Measurements from ENCODE around the gene PLXNA1. TPM values are rescaled to one million over a fixed set of nuclear protein-coding genes. Genes with fewer than 3 reads are reported as not detected.

The PLXNA1 gene
- total RNA-seq, 1 donor from 2014 or later: 55.2 TPM

DNA sequence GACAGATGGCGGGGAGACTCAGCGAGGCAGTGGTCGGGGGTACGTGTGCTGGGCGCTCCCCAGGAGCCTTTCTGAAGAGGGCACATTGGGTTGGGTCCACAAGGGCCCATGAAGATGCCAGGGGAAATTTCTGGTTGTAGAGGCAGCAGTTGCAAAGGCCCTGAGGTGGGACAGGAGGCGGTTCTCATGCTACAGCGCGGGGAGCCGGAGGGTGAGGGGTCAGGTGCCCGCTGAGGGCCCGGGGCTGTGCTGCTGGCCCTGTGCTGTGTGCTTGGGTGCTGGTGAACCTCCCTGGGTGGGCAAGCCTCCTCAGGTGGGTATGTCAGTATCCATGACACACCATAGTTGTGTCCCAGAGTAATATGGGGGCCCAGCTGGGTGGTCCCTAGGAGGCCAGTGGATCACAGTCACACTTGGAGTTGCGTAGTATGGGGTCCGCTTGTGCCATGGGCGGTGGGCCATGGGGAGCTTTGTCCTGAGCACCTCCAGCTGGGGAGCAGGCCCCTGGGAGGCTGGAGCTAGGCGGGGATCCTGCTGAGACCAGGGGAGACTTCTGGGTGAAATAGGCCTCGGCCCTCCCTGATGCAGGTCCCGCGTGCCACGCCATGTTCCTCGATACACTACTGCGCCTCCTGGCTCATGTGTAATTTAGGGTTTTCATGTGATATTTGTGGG, 44.3 kb downstream of the PLXNA1 start:
- DNase-seq (ENCODE audit: low spot score in 2 of 2, unreplicated experiment in 2 of 2): no peak
- Mint-ChIP-seq H3K4me1 (no peaks in the 10 kb centered on the region), H3K36me3 (peaks cover 6% of the 10 kb centered on the region), H3K9me3 (no peaks in the 10 kb centered on the region), H3K4me3 (no peak overlapping the region), H3K27me3 (ENCODE audit: low read depth) (no peaks in the 10 kb centered on the region), H3K27ac (no peak overlapping the region)
- no peak for TF ChIP-seq CTCF (IDR thresholded peaks at IDR 0.05; ENCODE audit: unreplicated experiment)

DNA sequence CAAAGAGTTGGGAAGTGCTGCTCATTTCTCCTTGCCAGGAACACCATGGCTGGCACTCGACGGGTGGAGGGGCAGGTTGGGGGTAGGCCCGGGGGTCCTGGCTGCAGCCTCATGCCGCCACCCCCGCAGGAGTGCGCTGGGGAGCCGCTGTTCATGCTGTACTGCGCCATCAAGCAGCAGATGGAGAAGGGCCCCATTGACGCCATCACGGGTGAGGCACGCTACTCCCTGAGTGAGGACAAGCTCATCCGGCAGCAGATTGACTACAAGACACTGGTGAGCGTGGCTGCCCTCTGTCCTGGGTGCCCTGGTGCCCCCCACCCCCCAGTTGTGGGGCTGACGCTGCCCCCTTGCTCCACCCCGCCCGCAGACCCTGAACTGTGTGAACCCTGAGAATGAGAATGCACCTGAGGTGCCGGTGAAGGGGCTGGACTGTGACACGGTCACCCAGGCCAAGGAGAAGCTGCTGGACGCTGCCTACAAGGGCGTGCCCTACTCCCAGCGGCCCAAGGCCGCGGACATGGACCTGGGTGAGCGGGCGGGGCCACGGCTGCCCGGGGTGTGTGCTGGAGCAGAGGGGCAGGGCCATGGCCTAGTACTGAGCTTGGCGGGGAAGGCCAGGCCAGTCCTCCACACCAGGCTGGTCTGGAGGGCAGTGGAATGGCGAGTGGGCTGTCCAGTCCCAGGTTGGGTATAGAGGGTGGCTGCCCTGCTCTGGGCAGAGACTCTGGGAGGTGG, 45.1 kb downstream of the PLXNA1 start:
- H3K36me3 Mint-ChIP-seq: peaks cover 6% of the 10 kb centered on the region
- H3K27ac Mint-ChIP-seq: no peak overlapping the region
- no peaks in the 10 kb centered on the region for H3K9me3 Mint-ChIP-seq
- no peaks in the 10 kb centered on the region for H3K27me3 Mint-ChIP-seq (ENCODE audit: low read depth)
- H3K4me3 Mint-ChIP-seq: no peak overlapping the region
- no peak for TF ChIP-seq CTCF (IDR thresholded peaks at IDR 0.05; ENCODE audit: unreplicated experiment)
- DNase-seq (ENCODE audit: low spot score in 2 of 2, unreplicated experiment in 2 of 2): no peak
- H3K4me1 Mint-ChIP-seq: no peaks in the 10 kb centered on the region

DNA sequence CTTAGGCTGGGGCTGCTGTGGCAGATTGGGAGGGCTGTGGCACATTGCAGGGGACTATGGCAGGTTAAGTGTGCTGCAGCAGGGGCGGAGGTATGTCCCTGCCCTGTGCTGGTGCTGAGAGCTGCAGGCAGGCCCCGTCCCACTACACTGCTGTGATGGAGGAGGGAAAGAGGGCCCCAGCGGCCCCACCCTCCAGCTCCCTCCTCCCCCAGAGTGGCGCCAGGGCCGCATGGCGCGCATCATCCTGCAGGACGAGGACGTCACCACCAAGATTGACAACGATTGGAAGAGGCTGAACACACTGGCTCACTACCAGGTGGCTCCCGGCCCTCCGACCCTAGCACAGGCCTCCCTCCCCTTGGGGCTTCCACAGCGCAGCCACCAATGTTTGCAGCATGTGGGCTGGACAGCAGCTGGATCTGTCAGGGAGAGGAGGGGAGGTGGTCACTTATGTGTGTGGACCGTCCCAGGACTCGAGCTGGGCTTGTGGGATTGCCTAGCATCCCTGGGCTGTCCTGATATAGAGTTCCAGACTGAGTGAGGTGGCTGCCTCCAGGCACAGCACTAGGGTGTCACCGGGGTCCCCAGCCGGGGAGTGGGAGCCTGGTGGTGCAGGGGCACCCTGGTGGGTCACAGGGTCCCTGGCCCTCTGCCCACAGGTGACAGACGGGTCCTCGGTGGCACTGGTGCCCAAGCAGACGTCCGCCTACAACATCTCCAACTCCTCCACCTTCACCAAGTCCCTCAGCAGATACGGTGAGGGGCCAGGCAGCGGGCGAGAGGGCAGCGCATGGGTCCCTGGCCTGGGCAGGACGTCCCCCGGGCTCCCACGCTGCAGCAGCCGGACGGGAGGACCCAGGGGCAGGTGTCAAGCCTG, 46.1 kb downstream of the PLXNA1 start:
- no peak for DNase-seq (ENCODE audit: low spot score in 2 of 2, unreplicated experiment in 2 of 2)
- H3K27ac Mint-ChIP-seq: no peak overlapping the region
- H3K27me3 Mint-ChIP-seq (ENCODE audit: low read depth): no peaks in the 10 kb centered on the region
- no peak for TF ChIP-seq CTCF (IDR thresholded peaks at IDR 0.05; ENCODE audit: unreplicated experiment)
- H3K4me1 Mint-ChIP-seq: no peaks in the 10 kb centered on the region
- no peaks in the 10 kb centered on the region for H3K9me3 Mint-ChIP-seq
- peaks cover 6% of the 10 kb centered on the region for H3K36me3 Mint-ChIP-seq
- no peak overlapping the region for H3K4me3 Mint-ChIP-seq

DNA sequence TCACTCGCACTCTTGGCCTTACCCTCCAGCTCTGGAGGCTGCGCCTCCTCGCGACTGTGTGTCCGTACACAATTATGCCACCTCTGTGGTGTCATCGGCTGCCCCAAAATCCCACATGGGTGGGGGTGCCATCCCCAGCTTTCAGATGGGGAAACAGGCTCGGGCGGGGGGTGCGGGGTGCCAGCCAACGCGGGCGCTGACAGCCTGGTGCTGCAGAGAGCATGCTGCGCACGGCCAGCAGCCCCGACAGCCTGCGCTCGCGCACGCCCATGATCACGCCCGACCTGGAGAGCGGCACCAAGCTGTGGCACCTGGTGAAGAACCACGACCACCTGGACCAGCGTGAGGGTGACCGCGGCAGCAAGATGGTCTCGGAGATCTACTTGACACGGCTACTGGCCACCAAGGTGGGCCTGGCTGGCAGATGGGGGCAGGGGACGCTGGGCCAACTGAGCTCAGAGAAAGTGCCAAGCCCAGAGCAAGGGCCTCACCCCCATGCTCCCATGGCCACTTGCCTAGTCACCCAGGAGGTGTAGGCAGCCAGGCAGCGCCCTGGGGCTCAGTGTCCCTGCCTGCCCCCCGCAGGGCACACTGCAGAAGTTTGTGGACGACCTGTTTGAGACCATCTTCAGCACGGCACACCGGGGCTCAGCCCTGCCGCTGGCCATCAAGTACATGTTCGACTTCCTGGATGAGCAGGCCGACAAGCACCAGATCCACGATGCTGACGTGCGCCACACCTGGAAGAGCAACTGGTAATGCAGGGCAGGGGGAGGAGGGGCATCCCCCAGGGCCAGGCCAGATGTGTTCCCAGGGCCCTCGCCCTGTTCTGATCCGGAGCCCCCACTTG, 47.0 kb downstream of the PLXNA1 start:
- H3K9me3 Mint-ChIP-seq: no peaks in the 10 kb centered on the region
- H3K36me3 Mint-ChIP-seq: peaks cover 6% of the 10 kb centered on the region
- TF ChIP-seq CTCF (IDR thresholded peaks at IDR 0.05; ENCODE audit: unreplicated experiment): no peak
- H3K4me1 Mint-ChIP-seq: no peaks in the 10 kb centered on the region
- no peak overlapping the region for H3K4me3 Mint-ChIP-seq
- H3K27ac Mint-ChIP-seq: no peak overlapping the region
- no peak for DNase-seq (ENCODE audit: low spot score in 2 of 2, unreplicated experiment in 2 of 2)
- no peaks in the 10 kb centered on the region for H3K27me3 Mint-ChIP-seq (ENCODE audit: low read depth)

Measured in mesothelial cell of epicardium (in vitro differentiated cells).